Stomach (tissue), 9 donors: ENCODE results near the gene MYL7. TPM values are rescaled to one million over a fixed set of nuclear protein-coding genes. Genes with fewer than 3 reads are reported as not detected.

ENCODE experiments used
- DNase-seq, 2 donors: peaks; one replicate each; pipeline versions ENCODE4 v3.0.0 to v3.0.0-alpha.2; 2013 to 2019
- H3K27ac ChIP-seq, 5 donors: fragments of 200-600 bp in 4 of 5; sonication (generic) in 4 of 5; one replicate each; pipeline ENCODE4 v1.5.1; 2013 to 2019; ENCODE audit warnings: mild to moderate bottlenecking in 1 of 5, moderate library complexity in 1 of 5
- H3K27me3 ChIP-seq, 3 donors: fragments of 200-600 bp; sonication (generic); one replicate each; pipeline ENCODE4 v1.5.1; 2017 to 2019; ENCODE audit warnings: mixed run types in 1 of 3
- H3K36me3 ChIP-seq, 4 donors: fragments of 200-600 bp; sonication (generic); 1 replicate in 3 of 4; 2 replicates in 1 of 4; pipeline ENCODE4 v1.5.1; 2016 to 2019
- H3K4me1 ChIP-seq, 4 donors: fragments of 200-600 bp; sonication (generic); one replicate each; pipeline ENCODE4 v1.5.1; 2016 to 2019
- H3K4me3 ChIP-seq, 4 donors: fragments of 200-600 bp; sonication (generic) in 3 of 4; one replicate each; pipeline ENCODE4 v1.5.1; 2016 to 2019; ENCODE audit warnings: mild to moderate bottlenecking in 1 of 4
- H3K9me3 ChIP-seq, 4 donors: fragments of 200-600 bp; sonication (generic); one replicate each; pipeline ENCODE4 v1.5.1; 2016 to 2019
- EP300 ChIP-seq: sonication (generic); formaldehyde crosslinking; IDR thresholded peaks from one replicate; pipeline ENCODE4 v1.6.1; 2017; ENCODE audit warnings: antibody characterized with exemption
- POLR2A ChIP-seq, 4 donors: fragments of 450-650 bp; IDR thresholded peaks; one replicate each; pipeline ENCODE4 v1.6.1; 2016; ENCODE audit warnings: antibody characterized with exemption in 4 of 4, control low read depth in 2 of 4, mild to moderate bottlenecking in 1 of 4, moderate library complexity in 1 of 4
- POLR2AphosphoS5 ChIP-seq, 3 donors: sonication (generic); formaldehyde crosslinking; IDR thresholded peaks; one replicate each; pipeline ENCODE4 v1.6.1; 2016; ENCODE audit warnings: antibody characterized with exemption in 3 of 3
- WGBS, 5 donors: extraction: QIAGEN DNeasy Blood & Tissue Kit in 3 of 5; methylation state at CpG; one replicate each; pipeline versions ENCODE4 v1.1.5 to v1.1.7; 2013 to 2018; 5-methylcytosine and 5-hydroxymethylcytosine counted together
- intact Hi-C: fragments of 100-400 bp; cut with DNase I; formaldehyde crosslinking; loops from one replicate; pipeline ENCODE4 v1.15.1; 2023; ENCODE audit warnings: low total_unique reads
- polyA plus RNA-seq, 3 donors: library from polyadenylated mRNA; stranded (reverse); fragments of 200-250 nt; gene quantifications; one replicate each; pipeline ENCODE4 v1.2.3, GENCODE V29; 2013
- small RNA-seq, 4 donors: library from RNA; depleted of rRNA; stranded (forward); fragments of <200 nt; gene quantifications; one replicate each; pipeline ENCODE3, GENCODE V24; 2016
- total RNA-seq, 5 donors: library from RNA; depleted of rRNA; stranded (reverse); fragments of >200 nt; gene quantifications; one replicate each; pipeline versions ENCODE4 v1.1.0 to v1.2.3, GENCODE V29; 2014 to 2016
- TF ChIP-seq, protein P1 (sequence below), 7 experiments: fragments of 450-650 bp in 4 of 7; fragments of 200-600 bp in 3 of 7; sonication (generic) in 3 of 7; IDR thresholded peaks; one replicate each; pipeline ENCODE4 v1.5.1; 2016 to 2019; ENCODE audit warnings: antibody characterized with exemption in 7 of 7, control low read depth in 2 of 7, mild to moderate bottlenecking in 1 of 7
- donor health status: healthy with polysubstance abuse.
- donor health status: Bipolar disorder and iron deficiency.
- donor health status: healthy.

MYL7 gene
- total and polyA plus RNA-seq, 8 donors = 2.2 TPM; not detected in 7

DNA sequence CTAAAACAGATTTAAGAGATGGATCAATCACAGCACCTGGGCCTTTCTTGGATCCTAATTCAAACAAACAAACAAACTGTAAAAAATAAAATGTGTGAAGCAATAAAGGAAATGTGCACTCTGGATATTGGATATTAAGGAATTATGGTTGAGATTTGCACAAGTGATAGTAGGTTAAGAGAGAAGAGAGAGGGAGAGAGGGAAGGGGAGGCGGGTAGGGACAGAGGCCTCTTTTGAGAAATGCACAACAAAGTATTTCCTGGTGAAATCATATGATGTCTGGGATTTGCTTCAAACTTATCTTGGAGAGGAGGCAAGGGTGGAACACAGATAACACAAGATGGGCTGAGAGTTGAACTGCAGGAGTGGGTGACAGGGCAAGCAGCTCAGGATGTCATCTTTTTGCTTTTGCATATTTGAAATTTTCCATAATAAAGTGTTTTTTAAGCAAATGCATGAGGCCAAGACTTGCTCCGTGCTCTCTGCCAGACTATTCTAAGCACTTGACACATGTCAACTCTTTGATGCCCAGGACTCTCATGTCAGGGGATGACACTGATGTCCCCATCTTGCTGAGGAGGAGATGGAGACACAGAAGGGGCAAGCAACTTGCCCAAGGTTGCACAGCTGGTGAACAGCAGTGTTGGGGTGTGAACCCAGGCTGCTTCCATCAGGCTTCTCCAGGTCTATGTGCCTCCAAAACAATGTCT, 46.1 kb downstream of the MYL7 start:
- 53 to 79% (median 67%) methylated on average over 2 of the region's 2 CpGs for WGBS, 5 donors
- H3K27ac ChIP-seq = peak overlapping the region in 1 of 5 donors; percentile 40

DNA sequence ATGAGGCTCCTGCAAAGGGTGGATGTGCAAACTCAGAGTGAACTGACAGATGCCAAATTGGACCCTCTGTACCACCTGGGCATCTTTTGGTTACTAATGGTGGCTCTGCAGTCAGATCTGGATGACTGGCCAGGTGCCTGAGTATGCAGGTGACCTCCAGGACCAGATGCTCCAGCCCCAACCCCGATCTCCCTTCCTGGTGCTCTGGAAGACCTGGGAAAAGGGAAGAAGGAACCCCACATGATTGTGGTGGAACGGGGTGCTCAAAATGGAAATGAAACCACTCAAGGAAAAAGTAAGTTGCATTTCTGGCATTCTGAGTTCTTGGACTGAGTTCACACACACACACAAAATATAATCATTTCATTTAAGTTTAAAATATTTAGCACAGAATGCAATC, 46.8 kb downstream of the MYL7 start:
- intact Hi-C loops = no loop called here

More for the DNA sequence above, 46.1 kb downstream of the MYL7 start:
- Histone ChIP-seq H3K27me3 (no peaks in the 10 kb centered on the region), H3K4me3 (no peak overlapping the region), H3K9me3 (no peaks in the 10 kb centered on the region), H3K4me1 (peaks cover 0 to 15% (median 7%) of the 10 kb centered on the region in 4 donors), H3K36me3 (no peaks in the 10 kb centered on the region)
- no peak for TF ChIP-seq POLR2A (IDR thresholded peaks at IDR 0.05)
- TF ChIP-seq, protein P1, sequence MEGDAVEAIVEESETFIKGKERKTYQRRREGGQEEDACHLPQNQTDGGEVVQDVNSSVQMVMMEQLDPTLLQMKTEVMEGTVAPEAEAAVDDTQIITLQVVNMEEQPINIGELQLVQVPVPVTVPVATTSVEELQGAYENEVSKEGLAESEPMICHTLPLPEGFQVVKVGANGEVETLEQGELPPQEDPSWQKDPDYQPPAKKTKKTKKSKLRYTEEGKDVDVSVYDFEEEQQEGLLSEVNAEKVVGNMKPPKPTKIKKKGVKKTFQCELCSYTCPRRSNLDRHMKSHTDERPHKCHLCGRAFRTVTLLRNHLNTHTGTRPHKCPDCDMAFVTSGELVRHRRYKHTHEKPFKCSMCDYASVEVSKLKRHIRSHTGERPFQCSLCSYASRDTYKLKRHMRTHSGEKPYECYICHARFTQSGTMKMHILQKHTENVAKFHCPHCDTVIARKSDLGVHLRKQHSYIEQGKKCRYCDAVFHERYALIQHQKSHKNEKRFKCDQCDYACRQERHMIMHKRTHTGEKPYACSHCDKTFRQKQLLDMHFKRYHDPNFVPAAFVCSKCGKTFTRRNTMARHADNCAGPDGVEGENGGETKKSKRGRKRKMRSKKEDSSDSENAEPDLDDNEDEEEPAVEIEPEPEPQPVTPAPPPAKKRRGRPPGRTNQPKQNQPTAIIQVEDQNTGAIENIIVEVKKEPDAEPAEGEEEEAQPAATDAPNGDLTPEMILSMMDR (IDR thresholded peaks at IDR 0.05) = no peak
- DNase-seq = no peak
- intact Hi-C loops = no loop called here

DNA sequence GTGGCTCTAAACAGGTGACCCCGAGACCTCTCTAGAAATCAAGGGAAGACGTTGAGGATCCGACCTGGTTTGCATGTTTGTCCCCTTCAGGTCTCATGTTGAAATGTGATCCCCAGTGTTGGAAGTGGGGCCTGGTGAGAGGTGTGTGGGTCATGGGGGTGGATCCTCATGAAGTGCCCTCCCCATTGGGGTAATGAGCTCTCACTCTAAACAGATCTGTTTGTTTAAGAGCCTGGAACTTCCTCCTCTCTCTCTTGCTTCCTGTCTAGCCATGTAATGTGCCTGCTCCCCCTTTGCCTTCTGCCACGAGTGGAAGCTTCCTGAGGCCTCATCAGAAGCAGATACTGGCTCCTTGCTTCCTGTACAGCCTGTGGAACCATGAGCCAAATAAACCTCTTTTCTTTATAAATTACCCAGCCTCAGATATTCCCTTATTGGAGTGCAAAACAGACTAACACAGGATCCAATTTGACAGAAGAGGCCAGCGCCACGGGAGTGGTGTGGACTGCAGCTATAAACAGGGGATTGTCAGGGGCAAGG, 48.0 kb downstream of the MYL7 start:
- Histone ChIP-seq H3K4me3 (no peak overlapping the region), H3K9me3 (no peaks in the 10 kb centered on the region), H3K27me3 (no peaks in the 10 kb centered on the region), H3K27ac (no peak overlapping the region), H3K36me3 (no peaks in the 10 kb centered on the region), H3K4me1 (peaks cover 0 to 25% (median 13%) of the 10 kb centered on the region in 4 donors)
- TF ChIP-seq, protein P1 (IDR thresholded peaks at IDR 0.05) = no peak
- TF ChIP-seq POLR2AphosphoS5 (IDR thresholded peaks at IDR 0.05) (no peak), EP300 (no peak), POLR2A (IDR thresholded peaks at IDR 0.05) (no peak)
- no peak for DNase-seq
- WGBS, 5 donors = 72 to 81% (median 77%) methylated on average over 6 of the region's 6 CpGs
- intact Hi-C loops = no loop called here

More for the DNA sequence above, 46.8 kb downstream of the MYL7 start:
- DNase-seq = no peak
- Histone ChIP-seq H3K27ac (peak overlapping the region in 1 of 5 donors; percentile 40), H3K27me3 (no peaks in the 10 kb centered on the region), H3K4me1 (peaks cover 0 to 18% (median 8%) of the 10 kb centered on the region in 4 donors), H3K9me3 (no peaks in the 10 kb centered on the region), H3K36me3 (no peaks in the 10 kb centered on the region), H3K4me3 (no peak overlapping the region)
- TF ChIP-seq, protein P1 (IDR thresholded peaks at IDR 0.05) = no peak
- no peak for TF ChIP-seq POLR2A (IDR thresholded peaks at IDR 0.05)
- WGBS, 5 donors = 39 to 75% (median 61%) methylated on average over 2 of the region's 2 CpGs

Small RNAs within 50 kb of the gene (small RNA-seq; reads per million reads assigned to genes)
- 0 reads per million in 4 donors for gene RNA5SP230

Other genes starting within 250 kb of the MYL7 start
- 10 to 100 TPM; 20.1 to 47.3 (median 29.2) TPM for gene URGCP, start 234.7 kb downstream of the MYL7 start, total RNA-seq
- gene URGCP, start 234.7 kb downstream of the MYL7 start, polyA plus RNA-seq = 10 to 100 TPM; 10.8 to 14.9 (median 11.6) TPM
- gene UBE2D4, start 214.9 kb downstream of the MYL7 start, total RNA-seq = 10 to 100 TPM in 1 of 5 donors, 1 to 10 TPM in 2, under 1 TPM in 1, not detected in 1; 0.58 to 51.8 (median 6.0) TPM
- gene UBE2D4, start 214.9 kb downstream of the MYL7 start, polyA plus RNA-seq = 10 to 100 TPM; 10.9 to 12.5 (median 12.1) TPM
- not detected for gene SPDYE1, start 143.4 kb downstream of the MYL7 start, total RNA-seq
- not detected for gene SPDYE1, start 143.4 kb downstream of the MYL7 start, polyA plus RNA-seq
- 100 to 1,000 TPM in 2 of 5 donors, 10 to 100 TPM in 3; 27.4 to 154 (median 77.8) TPM for gene DBNL, start 96.6 kb downstream of the MYL7 start, total RNA-seq
- gene DBNL, start 96.6 kb downstream of the MYL7 start, polyA plus RNA-seq = 10 to 100 TPM; 75.9 to 98.7 (median 78.1) TPM
- gene PGAM2, start 75.8 kb downstream of the MYL7 start, total RNA-seq = under 1 TPM in 1 of 5 donors, not detected in 4; 0.92 TPM
- gene PGAM2, start 75.8 kb downstream of the MYL7 start, polyA plus RNA-seq = 1 to 10 TPM; 3.1 to 5.8 (median 4.2) TPM
- 10 to 100 TPM in 4 of 5 donors, 1 to 10 TPM in 1; 4.7 to 94.2 (median 17.8) TPM for gene POLM, start 58.8 kb downstream of the MYL7 start, total RNA-seq
- 10 to 100 TPM; 10.2 to 18.6 (median 10.6) TPM for gene POLM, start 58.8 kb downstream of the MYL7 start, polyA plus RNA-seq
- 100 to 1,000 TPM in 1 of 5 donors, 10 to 100 TPM in 4; 37.3 to 179 (median 58.8) TPM for gene AEBP1, start 37.0 kb downstream of the MYL7 start, total RNA-seq
- 10 to 100 TPM; 14.6 to 36.7 (median 17.7) TPM for gene AEBP1, start 37.0 kb downstream of the MYL7 start, polyA plus RNA-seq
- 10 to 100 TPM; 19.8 to 91.2 (median 34.3) TPM for gene POLD2, start 17.8 kb downstream of the MYL7 start, total RNA-seq
- 10 to 100 TPM; 77.2 to 85.4 (median 79.6) TPM for gene POLD2, start 17.8 kb downstream of the MYL7 start, polyA plus RNA-seq
- under 1 TPM in 1 of 5 donors, not detected in 4; 0.55 TPM for gene GCK, start 48.1 kb upstream of the MYL7 start, total RNA-seq
- 1 to 10 TPM in 2 of 3 donors, under 1 TPM in 1; 0.80 to 1.9 (median 1.4) TPM for gene GCK, start 48.1 kb upstream of the MYL7 start, polyA plus RNA-seq
- 10 to 100 TPM; 35.7 to 86.9 (median 52.0) TPM for gene YKT6, start 59.6 kb upstream of the MYL7 start, total RNA-seq
- 10 to 100 TPM; 35.3 to 58.7 (median 52.4) TPM for gene YKT6, start 59.6 kb upstream of the MYL7 start, polyA plus RNA-seq
- 1 to 10 TPM in 2 of 5 donors, under 1 TPM in 1, not detected in 2; 0.92 to 7.6 (median 4.6) TPM for gene CAMK2B, start 184.3 kb upstream of the MYL7 start, total RNA-seq
- 10 to 100 TPM in 1 of 3 donors, 1 to 10 TPM in 2; 2.9 to 28.4 (median 6.2) TPM for gene CAMK2B, start 184.3 kb upstream of the MYL7 start, polyA plus RNA-seq